ENCODE results near the gene COPZ1. TPM values are rescaled to one million over a fixed set of nuclear protein-coding genes. Genes with fewer than 3 reads are reported as not detected.

COPZ1 gene
- total RNA-seq, 1 experiment from 2014 or later: 104 TPM

DNA sequence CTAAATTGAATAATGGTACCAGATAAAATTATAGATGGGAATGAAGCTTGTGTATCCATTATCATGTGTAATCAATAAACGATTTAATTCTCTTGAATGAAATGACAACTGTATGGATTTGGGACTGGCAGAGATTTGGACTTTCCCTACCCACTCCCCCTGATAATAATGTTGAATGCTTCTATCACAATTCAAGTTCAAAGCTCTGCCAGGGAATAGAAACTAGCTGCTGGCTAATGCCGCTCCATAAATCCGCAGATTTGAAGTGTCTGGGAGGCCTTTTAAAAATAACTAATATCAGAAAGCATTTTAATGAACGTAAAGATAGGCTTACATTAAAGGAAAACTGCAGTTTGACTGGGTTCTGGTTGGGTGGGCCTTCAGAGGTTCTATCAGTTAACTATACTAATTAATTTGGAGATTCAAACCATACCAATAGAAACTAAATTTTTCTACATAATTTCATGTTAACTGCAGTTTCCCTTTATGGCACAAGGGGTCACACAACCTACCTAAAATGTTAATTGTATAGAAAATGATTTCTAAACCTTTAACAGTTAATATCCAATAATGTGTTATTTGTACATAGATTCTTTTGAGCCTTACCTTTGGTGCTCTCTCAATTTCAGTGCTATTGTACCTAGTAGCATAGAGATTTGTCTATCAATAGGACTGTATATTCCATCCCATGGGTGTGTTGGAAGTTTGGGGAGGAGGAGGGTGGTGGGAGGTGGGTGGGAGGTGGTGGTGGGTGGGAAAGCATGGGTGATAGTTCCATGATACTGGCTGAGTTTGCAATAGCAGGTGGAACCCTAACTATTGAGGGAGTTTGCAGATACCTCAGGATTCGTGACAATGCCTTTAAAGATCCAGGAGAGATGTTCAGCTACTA is 39.5 kb upstream of the COPZ1 start:
- no peaks in the 10 kb centered on the region for H3K9me3 ChIP-seq (ENCODE audit: control insufficient read depth, low read depth, low read length)
- no peak overlapping the region for H3K4ac ChIP-seq (ENCODE audit: low read depth, low read length)
- no peak overlapping the region for H3K18ac ChIP-seq (ENCODE audit: insufficient read length, low read depth, low read length)
- Mint-ChIP-seq H3K36me3 (ENCODE audit: insufficient read depth in 1 of 3, low read depth in 3 of 3) (peaks cover 0 to 18% (median 0%) of the 10 kb centered on the region in 3 experiments; a peak in 3 of 7 replicates), H3K27ac (peak overlapping the region; percentile 48 to 92 (median 71); a peak in 3 of 7 replicates), H3K4me3 (peak overlapping the region; percentile 6 to 62; a peak in 3 of 5 replicates), H3K9me3 (no peaks in the 10 kb centered on the region), H3K27me3 (ENCODE audit: low read depth) (peaks cover 3% of the 10 kb centered on the region; the same call in 1 of the 2 replicates), H3K4me1 (peaks cover 26 to 38% of the 10 kb centered on the region in 2 experiments)
- H2AK5ac ChIP-seq (ENCODE audit: insufficient read length, low read length): no peak overlapping the region
- H2BK20ac ChIP-seq (ENCODE audit: low read depth, low read length, poor library complexity, severe bottlenecking): no peak overlapping the region
- H3K56ac ChIP-seq (ENCODE audit: insufficient read length, low read depth, low read length): no peak overlapping the region
- H3K4me1 ChIP-seq (ENCODE audit: insufficient read depth, low read length): no peaks in the 10 kb centered on the region
- H2AFZ ChIP-seq (ENCODE audit: low read length): no peak overlapping the region
- no peaks in the 10 kb centered on the region for H3K23me2 ChIP-seq (ENCODE audit: insufficient read length, low read depth, low read length, poor library complexity, severe bottlenecking)
- H3T11ph ChIP-seq (ENCODE audit: low read length): no peak overlapping the region
- TF ChIP-seq, protein P1, sequence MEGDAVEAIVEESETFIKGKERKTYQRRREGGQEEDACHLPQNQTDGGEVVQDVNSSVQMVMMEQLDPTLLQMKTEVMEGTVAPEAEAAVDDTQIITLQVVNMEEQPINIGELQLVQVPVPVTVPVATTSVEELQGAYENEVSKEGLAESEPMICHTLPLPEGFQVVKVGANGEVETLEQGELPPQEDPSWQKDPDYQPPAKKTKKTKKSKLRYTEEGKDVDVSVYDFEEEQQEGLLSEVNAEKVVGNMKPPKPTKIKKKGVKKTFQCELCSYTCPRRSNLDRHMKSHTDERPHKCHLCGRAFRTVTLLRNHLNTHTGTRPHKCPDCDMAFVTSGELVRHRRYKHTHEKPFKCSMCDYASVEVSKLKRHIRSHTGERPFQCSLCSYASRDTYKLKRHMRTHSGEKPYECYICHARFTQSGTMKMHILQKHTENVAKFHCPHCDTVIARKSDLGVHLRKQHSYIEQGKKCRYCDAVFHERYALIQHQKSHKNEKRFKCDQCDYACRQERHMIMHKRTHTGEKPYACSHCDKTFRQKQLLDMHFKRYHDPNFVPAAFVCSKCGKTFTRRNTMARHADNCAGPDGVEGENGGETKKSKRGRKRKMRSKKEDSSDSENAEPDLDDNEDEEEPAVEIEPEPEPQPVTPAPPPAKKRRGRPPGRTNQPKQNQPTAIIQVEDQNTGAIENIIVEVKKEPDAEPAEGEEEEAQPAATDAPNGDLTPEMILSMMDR (conservative IDR thresholded peaks at IDR 0.05): peak; percentile 52
- no peak overlapping the region for H4K5ac ChIP-seq (ENCODE audit: insufficient read length, low read depth, low read length)
- H3K79me2 ChIP-seq (ENCODE audit: insufficient read depth, low read length): peaks cover 7% of the 10 kb centered on the region; the same call in 1 of the 2 replicates
- no peak overlapping the region for H3K4me2 ChIP-seq (ENCODE audit: insufficient read depth, insufficient read length, low read length)
- no peak overlapping the region for H3K9ac ChIP-seq (ENCODE audit: extremely low read depth, insufficient read length, low read length)
- H4K91ac ChIP-seq (ENCODE audit: insufficient read length, low read depth, low read length): no peak overlapping the region
- H4K20me1 ChIP-seq (ENCODE audit: control insufficient read depth, insufficient read depth, insufficient read length): no peaks in the 10 kb centered on the region
- DNase-seq: no peak
- H3K27me3 ChIP-seq (ENCODE audit: insufficient read depth, low read length): no peaks in the 10 kb centered on the region
- no peaks in the 10 kb centered on the region for H3K79me1 ChIP-seq (ENCODE audit: insufficient read depth, low read depth, low read length, poor library complexity, severe bottlenecking)
- H2BK15ac ChIP-seq (ENCODE audit: low read depth, low read length): no peak overlapping the region
- H3K14ac ChIP-seq (ENCODE audit: insufficient read depth, low read length): no peak overlapping the region
- H2BK12ac ChIP-seq (ENCODE audit: insufficient read length, low read depth, low read length): no peak overlapping the region
- no CpG with 5 or more reads among the region's 5 CpGs for WGBS (ENCODE audit: extremely low coverage, insufficient read length, low lambda C conversion rate)
- H2BK120ac ChIP-seq (ENCODE audit: low read depth, low read length, poor library complexity, severe bottlenecking): no peak overlapping the region
- H3K23ac ChIP-seq (ENCODE audit: insufficient read length, low read depth, low read length): no peak overlapping the region
- H3K27ac ChIP-seq (ENCODE audit: insufficient read length, low read depth, low read length): peak overlapping the region; percentile 19
- no peak overlapping the region for H4K8ac ChIP-seq (replicated peaks; ENCODE audit: insufficient read length, low read depth, low read length)
- no peak overlapping the region for H2BK5ac ChIP-seq (ENCODE audit: insufficient read length, low read length)

Data from H9 (cell line).